DMS53 treated with DMSO at 0.1 percent for 48 hours (cell line): Measurements from ENCODE around the gene PNPLA7.
"Not testable (repeated sequence)": the region's sequence is repeated elsewhere in the genome, so short reads cannot be mapped to it uniquely, and the experiment has no call there.

ENCODE experiments used
- DNase-seq: peaks from one replicate; lab custom pipeline; 2025; ENCODE audit not compliant: unreplicated experiment; lab: John Stamatoyannopoulos, UW

PNPLA7 gene

DNA sequence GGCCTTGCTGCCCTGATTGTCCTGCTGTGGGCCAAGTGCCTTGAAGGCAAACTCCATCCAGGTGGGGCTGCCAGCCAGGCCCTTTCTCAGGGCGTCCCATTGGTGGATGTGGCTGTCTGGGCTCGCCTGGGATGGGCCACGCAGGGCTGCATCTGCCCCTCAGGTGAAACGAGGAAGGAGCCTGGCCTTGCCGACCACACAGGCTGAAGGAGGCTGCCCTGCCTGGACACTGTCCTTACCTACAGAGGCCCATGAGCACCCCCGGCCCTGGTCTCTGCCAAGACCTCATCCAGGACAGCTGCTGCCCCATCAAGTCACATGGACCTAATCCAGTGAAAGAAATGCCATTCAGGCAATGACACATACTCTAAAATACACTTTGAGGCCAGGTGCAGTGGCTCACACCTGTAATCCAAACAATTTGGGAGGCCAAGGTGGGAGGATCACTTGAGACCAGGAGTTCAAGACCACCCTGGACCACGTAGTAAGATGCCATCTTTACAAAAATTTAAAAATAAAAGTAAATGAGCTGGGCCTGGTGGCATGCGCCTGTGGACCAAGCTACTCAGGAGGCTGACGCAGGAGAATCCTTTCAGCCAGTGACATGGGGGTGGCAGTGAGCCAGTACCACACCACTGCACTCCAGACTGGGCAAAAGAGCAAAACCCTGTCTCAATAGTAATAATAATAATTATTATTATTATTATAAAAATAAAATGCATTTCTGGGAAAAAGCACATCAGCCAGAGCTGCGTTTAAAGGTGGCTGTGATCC is 33.9 kb downstream of the PNPLA7 start:
- DNase-seq: no peak

DNA sequence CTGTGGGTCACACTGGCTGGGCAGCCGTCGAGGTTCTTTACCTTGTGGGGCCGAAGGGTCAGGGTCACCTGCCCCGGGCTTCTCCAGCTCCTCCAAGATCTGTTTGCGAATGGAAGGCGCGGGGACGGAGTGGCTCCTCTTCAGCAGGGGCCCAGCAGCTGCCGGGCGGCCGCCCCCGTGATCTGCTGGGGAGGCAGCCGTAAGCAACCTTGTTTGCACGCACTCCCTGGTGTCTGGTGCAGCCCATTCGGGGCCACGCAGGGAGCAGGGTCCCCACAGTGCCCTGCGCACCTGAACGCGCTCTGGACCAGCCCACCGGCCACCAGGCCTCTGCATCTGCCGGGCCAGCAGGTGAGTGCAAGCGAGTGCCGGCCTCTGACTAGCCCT is 34.9 kb downstream of the PNPLA7 start:
- DNase-seq: no peak

DNA sequence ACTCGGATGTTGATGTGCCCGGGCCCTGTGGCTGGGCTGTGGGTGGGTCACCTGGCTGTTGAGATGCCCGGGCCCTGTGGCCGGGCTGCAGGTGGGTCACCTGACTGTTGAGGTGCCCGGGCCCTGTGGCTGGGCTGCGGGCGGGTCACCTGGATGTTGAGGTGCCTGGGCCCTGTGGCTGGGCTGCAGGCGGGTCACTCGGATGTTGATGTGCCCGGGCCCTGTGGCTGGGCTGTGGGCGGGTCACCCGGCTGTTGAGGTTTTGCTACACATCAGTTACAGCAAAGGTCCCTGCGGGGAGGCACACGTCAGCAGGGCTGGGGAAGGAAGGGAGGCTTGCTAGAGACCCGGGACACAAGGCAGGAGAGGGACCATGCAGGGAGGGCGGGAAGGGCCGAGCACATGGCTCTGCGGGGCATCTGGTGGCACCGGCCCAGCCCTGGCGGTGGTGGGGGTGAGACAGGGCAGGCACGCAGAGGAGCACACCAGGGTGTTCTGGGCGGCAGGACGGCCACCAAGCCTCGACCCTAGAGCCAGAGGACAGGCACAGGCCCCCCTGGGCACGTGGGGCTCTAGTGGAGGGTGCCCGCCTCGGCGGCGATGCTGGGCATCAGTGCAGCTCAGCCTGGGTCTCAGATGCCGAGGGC is 35.4 kb downstream of the PNPLA7 start:
- no peak for DNase-seq

DNA sequence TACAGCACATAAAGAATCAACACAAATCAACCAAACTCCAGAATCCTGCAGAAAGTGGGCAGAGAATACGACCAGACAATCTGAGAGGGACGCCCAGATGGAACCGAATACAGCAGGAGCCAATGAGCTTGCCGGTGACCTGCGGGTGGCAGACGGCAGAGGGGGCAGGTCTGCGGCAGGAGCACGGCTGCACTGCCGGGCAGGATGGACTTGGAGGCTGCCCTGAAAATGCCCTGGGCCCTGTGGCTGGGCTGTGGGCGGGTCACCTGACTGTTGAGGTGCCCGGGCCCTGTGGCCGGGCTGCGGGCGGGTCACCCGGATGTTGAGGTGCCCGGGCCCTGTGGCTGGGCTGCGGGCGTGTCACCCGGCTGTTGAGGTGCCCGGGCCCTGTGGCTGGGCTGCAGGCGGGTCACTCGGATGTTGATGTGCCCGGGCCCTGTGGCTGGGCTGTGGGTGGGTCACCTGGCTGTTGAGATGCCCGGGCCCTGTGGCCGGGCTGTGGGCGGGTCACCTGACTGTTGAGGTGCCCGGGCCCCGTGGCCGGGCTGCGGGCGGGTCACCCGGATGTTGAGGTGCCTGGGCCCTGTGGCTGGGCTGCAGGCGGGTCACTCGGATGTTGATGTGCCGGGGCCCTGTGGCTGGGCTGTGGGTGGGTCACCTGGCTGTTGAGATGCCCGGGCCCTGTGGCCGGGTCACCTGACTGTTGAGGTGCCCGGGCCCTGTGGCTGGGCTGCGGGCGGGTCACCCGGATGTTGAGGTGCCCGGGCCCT is 36.2 kb downstream of the PNPLA7 start:
- peak; percentile 23 for DNase-seq

DNA sequence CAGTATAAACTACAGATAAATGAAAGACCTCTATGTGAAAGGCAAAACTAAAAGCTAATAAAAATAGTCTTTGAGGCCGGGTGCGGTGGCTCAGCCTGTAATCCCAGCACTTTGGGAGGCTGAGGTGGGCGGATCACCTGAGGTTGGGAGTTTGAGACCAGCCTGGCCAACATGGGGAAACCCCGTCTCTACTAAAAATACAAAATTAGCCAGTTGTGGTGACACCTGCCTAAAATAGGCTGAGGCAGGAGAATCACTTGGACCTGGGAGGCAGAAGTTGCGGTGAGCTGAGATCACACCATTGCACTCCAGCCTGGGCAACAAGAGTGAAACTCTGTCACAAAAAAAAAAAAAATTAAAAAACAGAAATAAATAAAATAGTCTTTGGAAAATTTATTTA is 37.1 kb downstream of the PNPLA7 start:
- DNase-seq: not testable (repeated sequence)

DNA sequence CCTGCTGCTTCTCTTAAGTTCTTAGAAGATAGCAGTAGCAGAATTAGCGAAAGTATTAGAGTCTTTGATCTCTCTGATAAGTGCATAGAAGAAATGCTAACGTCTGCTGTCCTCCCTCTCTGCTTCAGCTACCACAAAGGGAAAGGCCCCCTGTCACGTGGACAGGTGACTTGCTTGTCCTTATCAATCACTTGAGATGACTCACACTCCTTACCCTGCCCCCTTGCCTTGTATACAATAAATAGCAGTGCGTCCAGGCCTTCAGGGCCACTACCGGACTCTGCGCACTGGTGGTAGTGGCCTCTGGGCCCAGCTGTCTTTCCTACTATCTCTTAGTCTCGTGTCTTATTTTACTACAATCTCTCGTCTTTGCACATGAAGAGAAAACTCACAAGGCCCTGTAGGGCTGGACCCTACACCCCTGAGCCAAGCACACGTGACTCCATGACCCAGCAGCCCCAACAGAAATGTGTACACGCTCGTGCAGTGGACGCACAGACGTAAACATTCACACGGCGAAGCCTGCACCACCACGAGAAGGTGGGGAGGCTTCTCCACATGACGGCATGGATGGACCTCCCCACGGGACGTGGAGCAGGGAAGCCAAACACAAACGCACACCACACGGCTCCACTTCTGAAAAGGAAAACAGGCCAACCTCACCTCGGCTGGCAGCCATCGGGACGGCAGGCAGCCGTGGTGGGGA is 38.3 kb downstream of the PNPLA7 start:
- no peak for DNase-seq

DNA sequence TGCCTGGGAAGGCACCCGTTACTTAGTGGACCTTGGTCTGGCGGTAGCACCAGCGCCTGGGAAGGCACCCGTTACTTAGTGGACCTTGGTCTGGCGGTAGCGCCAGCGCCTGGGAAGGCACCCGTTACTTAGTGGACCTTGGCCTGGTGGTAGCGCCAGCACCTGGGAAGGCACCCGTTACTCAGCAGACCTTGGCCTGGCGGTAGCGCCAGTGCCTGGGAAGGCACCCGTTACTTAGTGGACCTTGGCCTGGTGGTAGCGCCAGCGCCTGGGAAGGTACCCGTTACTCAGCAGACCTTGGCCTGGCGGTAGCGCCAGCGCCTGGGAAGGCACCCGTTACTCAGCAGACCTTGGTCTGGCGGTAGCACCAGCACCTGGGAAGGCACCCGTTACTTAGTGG is 39.1 kb downstream of the PNPLA7 start:
- DNase-seq: not testable (repeated sequence)

DNA sequence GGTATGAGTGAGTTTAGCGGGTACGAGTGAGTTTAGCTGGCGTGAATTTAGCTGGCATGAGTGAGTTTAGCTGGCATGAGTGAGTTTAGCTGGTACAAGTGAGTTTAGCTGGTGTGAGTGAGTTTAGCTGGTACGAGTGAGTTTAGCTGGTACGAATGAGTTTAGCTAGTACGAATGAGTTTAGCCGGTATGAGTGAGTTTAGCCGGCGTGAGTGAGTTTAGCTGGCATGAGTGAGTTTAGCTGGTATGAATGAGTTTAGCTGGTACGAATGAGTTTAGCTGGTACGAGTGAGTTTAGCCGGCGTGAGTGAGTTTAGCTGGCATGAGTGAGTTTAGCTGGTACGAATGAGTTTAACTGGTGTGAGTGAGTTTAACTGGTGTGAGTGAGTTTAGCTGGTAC is 41.0 kb downstream of the PNPLA7 start:
- DNase-seq: no peak

DNA sequence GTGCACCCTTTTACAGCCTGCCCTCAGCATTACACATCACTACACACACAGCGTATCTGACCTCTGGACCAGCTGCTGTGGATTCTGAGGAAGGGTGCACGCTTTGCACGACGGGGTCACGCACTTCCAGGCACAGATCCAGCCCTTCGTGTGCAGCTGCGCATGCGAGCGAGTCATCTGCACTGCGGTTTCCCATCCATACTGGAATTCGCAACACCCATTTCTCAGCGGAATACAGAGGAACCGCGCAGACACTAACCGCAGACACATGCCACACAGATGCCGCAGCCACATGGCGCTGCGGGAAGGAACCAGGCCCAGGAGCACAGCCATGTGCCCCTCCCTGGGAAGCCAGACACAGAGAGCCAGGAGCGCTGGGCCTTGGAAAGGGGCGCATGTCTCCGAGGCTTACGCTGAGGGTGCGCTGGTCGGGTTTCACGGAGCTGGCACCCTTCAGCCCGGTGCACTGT is 43.5 kb downstream of the PNPLA7 start:
- DNase-seq: no peak

DNA sequence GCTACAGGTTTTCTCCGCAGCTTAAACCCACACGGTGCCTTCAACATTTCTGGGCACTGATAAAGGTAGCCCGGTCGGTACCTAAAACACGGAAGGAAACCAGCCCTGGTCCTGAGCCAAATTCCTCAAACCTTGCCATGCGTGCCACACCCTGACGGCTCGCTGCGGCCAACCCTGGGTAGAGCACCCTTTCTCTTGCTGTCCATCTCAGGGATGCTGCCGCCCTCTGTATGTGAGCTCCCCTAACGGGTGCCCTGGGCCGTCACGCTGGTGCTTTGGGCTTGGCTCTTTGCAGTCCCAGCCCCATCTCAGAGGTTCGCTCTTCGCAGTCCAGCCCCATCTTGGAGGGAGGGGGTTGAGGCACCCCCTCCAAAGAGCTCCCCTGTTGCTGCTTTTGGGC is 43.9 kb downstream of the PNPLA7 start:
- DNase-seq: no peak

DNA sequence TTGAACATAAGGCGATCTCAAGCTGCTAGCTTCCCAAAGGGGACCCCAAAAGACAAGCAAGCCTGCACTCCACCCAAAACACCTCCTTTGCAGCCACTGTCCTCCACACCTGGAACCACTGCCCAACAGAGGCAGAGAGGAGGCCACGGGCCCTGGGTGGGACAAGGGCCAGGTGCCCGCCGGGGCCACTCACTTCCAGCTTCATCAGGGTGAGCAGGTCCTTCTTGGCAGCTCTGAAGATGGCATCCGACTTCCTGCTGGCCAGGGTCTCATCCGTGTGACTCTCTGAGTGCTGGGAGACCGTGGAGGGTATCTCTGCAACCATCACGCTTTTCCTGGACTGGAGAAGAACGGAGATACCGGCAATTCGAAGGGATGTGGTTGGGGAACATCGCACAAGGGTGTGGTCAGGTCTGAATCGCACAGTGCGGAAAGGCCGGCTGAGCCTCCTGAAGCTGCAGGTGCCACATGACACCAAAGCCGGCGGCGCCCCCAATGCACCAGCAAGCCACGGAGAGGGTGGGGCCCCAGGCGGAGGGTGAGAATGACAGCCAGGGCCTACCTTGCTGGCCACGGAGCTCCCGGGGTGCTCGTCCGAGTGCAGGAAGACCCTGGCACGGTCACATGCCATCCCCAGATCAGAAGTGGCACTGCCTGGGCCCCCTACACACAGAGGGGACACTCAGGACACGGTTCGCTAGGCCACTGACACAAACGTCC is 44.6 kb downstream of the PNPLA7 start:
- DNase-seq: no peak

DNA sequence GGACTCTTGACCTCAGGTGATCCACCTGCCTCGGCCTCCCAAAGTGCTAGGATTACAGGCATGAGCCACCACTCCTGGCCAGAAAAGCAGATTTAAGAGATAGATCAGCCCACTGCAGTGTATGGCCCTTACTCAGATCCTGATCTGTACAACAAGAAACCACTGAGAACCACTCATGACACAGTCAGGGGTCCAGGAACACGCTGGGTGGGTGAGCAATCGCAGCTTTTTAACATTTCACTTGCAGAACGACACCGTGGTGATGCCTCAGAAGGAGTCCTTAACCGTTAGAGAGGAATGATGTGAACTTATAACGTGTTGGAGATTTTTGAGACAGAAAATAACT is 45.8 kb downstream of the PNPLA7 start:
- no peak for DNase-seq

DNA sequence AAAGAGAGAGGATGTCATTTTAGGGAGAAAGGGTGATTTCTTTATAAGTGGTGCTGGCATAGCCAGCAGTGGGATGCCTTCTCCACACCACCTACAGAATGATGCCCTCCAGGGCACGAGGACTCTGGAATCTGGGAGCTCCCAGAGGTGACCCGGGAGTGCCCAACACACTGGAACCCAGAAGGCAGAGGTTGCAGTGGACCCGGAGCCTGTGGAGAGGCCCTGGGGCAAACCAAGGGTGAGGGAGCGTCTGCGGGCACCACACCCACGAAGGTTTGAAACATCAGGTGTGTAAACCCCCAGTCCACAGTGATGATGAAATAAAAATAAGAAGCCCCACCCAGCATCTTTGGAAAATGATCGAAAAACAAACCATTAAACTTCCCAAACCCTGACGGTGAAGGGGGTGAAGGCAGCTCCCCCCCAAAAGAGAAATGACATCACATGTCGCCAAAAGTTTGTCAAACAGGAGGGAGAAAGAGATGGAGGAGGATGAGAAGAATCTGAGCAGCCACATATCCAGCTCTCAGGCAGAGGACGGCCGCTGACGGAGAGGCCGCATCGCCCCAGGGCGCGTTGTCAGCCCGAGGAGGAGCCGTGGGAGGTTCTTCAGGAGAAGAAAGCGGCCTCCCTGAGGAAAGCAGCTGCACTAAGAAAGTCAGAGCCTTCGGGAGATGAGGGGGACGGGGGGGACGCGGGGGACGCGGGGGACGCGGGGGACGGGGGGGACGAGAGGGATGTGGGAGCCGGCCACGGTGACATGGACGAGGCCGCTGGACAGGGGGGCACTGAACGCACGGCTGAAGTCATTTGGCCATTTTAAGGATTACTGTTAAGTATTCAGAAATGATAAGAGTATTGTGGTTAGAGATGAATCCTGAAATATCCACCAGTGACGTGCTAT is 47.9 kb downstream of the PNPLA7 start:
- DNase-seq: no peak

DNA sequence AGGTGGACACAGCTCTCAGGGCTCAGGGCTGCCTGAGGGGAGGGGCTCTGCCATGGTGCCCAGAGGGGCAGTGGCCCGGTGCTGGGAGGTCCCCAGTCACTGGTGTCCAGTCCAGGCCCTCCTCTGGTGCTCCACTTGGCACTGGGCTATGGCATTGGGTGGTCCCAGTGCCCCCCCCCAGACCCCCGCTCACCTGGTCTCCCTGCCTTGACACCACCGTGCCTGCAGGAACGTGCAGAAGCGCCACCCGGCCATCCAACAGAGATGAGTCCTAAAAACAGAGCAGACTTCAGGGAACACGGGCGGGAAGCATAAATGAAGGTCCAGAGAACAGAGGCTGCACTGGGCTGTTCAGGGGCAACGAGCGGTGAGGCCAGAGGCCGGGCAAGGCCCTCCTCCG is 48.7 kb downstream of the PNPLA7 start:
- no peak for DNase-seq

DNA sequence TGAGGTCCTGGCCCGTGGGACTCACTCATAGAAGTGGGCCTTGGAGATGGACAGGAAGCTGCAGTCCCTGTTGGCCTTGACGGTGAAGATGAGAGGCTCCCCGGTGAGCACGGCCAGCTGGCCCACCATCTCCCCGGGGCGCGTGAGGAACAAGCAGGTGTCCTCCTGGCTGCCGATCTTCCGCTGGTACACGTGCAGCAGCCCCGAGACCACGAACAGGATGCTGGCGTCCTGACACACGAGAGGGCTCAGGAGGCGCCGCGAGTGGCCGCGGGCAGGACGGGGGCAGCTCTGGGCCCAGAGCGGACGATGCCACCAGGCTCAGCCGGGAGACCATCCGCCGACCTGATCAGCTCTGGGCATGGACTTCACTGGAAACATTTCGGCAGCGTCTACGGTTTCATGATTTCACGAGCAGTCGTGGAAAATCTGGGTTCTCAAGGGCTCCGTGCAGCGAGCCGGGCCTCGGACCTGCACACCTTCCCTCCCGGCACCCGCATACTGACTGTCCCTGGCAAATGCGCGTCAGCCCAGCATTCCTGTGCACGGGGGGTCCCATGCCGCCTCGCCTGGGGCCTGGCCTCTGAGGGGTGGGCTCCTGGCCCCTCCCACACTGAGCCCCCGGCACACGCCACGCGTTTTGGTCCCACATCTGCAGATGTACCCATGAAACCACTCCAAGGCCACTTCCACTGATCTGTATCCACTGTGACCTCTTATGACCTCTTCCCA is 49.4 kb downstream of the PNPLA7 start:
- no peak for DNase-seq

DNA sequence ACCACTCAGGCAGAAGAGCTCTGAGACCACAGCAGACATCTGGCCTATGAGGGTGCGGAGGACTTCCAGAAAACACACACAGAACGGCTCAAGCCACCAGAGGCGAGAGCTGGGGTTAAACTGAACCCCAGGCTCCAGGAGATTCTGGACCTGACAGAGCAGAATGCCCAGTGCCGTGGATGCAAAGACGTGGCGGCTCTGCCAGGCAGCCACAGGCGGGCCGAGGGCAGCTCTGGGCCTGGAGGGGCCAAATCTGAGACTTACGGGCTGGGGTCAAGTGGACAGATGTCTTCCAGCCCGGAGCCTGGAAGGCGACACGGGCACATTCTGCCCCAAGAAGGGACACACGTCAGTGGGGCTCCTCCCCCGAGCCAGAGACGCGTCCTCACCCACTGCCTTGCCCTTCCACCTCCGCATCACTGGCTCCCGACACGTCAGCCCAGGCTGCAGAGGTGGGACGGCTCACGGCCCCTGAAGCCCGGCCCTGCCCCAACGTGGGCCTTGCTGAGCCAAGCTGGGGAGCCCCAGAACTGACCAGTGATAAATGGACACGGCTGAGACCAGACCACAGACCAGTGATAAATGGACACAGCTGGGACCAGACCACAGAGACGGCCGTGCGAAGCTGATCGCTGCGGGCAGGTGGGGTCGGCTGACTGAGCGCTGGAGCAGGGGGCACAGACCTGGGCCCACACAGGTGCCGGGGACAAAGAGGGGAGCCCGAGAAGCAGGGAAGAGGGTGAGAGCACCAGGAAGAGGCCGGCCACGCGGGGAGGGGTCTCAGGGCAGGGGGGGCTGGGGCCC is 50.1 kb downstream of the PNPLA7 start:
- DNase-seq: no peak

DNA sequence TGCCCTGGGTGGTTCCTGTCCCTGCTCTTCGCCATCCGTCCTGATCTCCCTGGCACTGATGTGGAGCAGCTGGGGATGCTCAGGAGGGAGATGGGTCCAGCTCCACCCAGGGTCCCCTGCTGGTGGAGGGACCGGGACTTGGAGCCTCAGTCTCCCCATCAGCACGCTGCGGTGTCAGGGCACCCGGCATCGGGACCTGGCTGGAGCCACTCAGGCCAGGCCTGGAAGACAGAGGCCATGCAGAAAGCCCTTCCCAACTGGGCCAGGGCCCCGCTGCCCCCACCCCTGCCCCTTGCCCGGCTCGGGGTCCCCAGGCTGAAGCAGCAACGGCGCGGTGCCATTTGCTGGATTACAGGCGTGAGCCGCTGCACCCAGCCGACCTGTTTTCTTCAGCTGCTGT is 50.8 kb downstream of the PNPLA7 start:
- DNase-seq: no peak

DNA sequence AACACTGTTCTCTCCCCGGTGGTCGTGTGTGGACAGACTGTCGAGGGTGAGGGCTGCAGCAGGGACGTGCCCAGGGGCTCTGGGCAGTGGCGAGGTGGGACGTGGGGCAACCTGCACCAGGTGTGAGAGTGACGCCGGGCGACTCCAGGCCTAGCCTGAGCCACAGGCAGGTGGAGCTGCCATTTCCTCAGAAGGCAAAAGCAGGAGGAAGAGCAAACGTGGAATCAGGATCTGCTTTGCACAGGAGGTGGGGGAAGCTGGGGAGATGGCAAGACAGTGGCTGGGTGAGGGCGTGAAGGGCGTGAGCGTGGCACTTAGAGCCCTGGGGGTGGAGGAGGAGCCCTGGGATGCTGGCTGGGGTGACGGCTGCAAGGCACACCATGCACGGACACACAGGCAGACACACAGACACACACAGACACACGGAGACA is 51.5 kb downstream of the PNPLA7 start:
- DNase-seq: no peak
